Measurements from ENCODE around the gene MYDGF. TPM values are rescaled to one million over a fixed set of nuclear protein-coding genes. Genes with fewer than 3 reads are reported as not detected.

The MYDGF gene
- total RNA-seq, 2 experiments from 2014 or later = 73.3 to 77.3 TPM

GRCh38 chr19:4662812-4663211 is 7.3 kb downstream of the MYDGF start:
- Histone ChIP-seq H2AFZ (ENCODE audit: low read length) (no peak overlapping the region), H4K20me1 (ENCODE audit: insufficient read depth, low read length) (no peaks in the 10 kb centered on the region), H3K79me2 (ENCODE audit: insufficient read depth, low read depth, low read length) (no peaks in the 10 kb centered on the region), H3K9me3 (ENCODE audit: low read length) (no peaks in the 10 kb centered on the region), H3K4me1 (ENCODE audit: insufficient read depth, low read length, poor library complexity, severe bottlenecking) (no peaks in the 10 kb centered on the region), H3K27ac (ENCODE audit: low read depth, low read length, poor library complexity, severe bottlenecking) (no peak overlapping the region), H3K4me2 (ENCODE audit: low read length) (no peak overlapping the region), H3K9me2 (ENCODE audit: insufficient read depth, low read length) (no peaks in the 10 kb centered on the region), H3K36me3 (ENCODE audit: insufficient read depth, low read length) (peaks cover 75% of the 10 kb centered on the region), H3K4me3 (ENCODE audit: low read depth, low read length, poor library complexity, severe bottlenecking) (no peak overlapping the region)
- ChIA-PET CTCF (ENCODE audit: unreplicated experiment) (no interaction called here), POLR2A (no interaction called here)
- TF ChIP-seq EZH2phosphoT487 (IDR thresholded peaks at IDR 0.05; ENCODE audit: borderline replicate concordance, low read depth, low read length) = no peak
- no peak for TF ChIP-seq CTCF (conservative IDR thresholded peaks at IDR 0.05; ENCODE audit: low read length)
- BruUV-seq (replicated peaks) = no TSS peak
- intact Hi-C loops (cut with micrococcal nuclease; ENCODE audit: unreplicated experiment) = no loop called here
- no peak for DNase-seq (ENCODE audit: low spot score)

GRCh38 chr19:4662020-4662695 is 8.0 kb downstream of the MYDGF start:
- Histone ChIP-seq H3K4me1 (ENCODE audit: insufficient read depth, low read length, poor library complexity, severe bottlenecking) (no peaks in the 10 kb centered on the region), H3K9me2 (ENCODE audit: insufficient read depth, low read length) (no peaks in the 10 kb centered on the region), H3K4me3 (ENCODE audit: low read depth, low read length, poor library complexity, severe bottlenecking) (no peak overlapping the region), H3K79me2 (ENCODE audit: insufficient read depth, low read depth, low read length) (no peaks in the 10 kb centered on the region), H3K9me3 (ENCODE audit: low read length) (no peaks in the 10 kb centered on the region), H4K20me1 (ENCODE audit: insufficient read depth, low read length) (no peaks in the 10 kb centered on the region), H3K4me2 (ENCODE audit: low read length) (no peak overlapping the region), H2AFZ (ENCODE audit: low read length) (no peak overlapping the region), H3K36me3 (ENCODE audit: insufficient read depth, low read length) (peaks cover 76% of the 10 kb centered on the region), H3K27ac (ENCODE audit: low read depth, low read length, poor library complexity, severe bottlenecking) (no peak overlapping the region)
- ChIA-PET CTCF (ENCODE audit: unreplicated experiment) (no interaction called here), POLR2A (no interaction called here)
- no peak for DNase-seq (ENCODE audit: low spot score)
- no TSS peak for BruUV-seq (replicated peaks)
- TF ChIP-seq EZH2phosphoT487 (IDR thresholded peaks at IDR 0.05; ENCODE audit: borderline replicate concordance, low read depth, low read length) (no peak), CTCF (conservative IDR thresholded peaks at IDR 0.05; ENCODE audit: low read length) (no peak)
- intact Hi-C loops (cut with micrococcal nuclease; ENCODE audit: unreplicated experiment) = no loop called here

- Histone ChIP-seq H3K4me2 (ENCODE audit: low read length) (no peak overlapping the region), H3K79me2 (ENCODE audit: insufficient read depth, low read depth, low read length) (no peaks in the 10 kb centered on the region), H3K9me2 (ENCODE audit: insufficient read depth, low read length) (no peaks in the 10 kb centered on the region), H2AFZ (ENCODE audit: low read length) (no peak overlapping the region), H3K4me3 (ENCODE audit: low read depth, low read length, poor library complexity, severe bottlenecking) (no peak overlapping the region), H4K20me1 (ENCODE audit: insufficient read depth, low read length) (no peaks in the 10 kb centered on the region), H3K27ac (ENCODE audit: low read depth, low read length, poor library complexity, severe bottlenecking) (no peak overlapping the region), H3K36me3 (ENCODE audit: insufficient read depth, low read length) (peaks cover 78% of the 10 kb centered on the region), H3K4me1 (ENCODE audit: insufficient read depth, low read length, poor library complexity, severe bottlenecking) (no peaks in the 10 kb centered on the region), H3K9me3 (ENCODE audit: low read length) (no peaks in the 10 kb centered on the region)
- no peak for TF ChIP-seq CTCF (conservative IDR thresholded peaks at IDR 0.05; ENCODE audit: low read length)
- no peak for TF ChIP-seq EZH2phosphoT487 (IDR thresholded peaks at IDR 0.05; ENCODE audit: borderline replicate concordance, low read depth, low read length)
- no peak for DNase-seq (ENCODE audit: low spot score)
- no TSS peak for BruUV-seq (replicated peaks)
- intact Hi-C loops (cut with micrococcal nuclease; ENCODE audit: unreplicated experiment) = no loop called here
- ChIA-PET CTCF (ENCODE audit: unreplicated experiment) (no interaction called here), POLR2A (no interaction called here)
These were observed 9.1 kb downstream of the MYDGF start for GRCh38 chr19:4660993-4661392.
